Fibroblast of pulmonary artery (primary cell): ENCODE data around the gene ZNF469.

Experiments
- DNase-seq: peaks from one replicate; pipeline ENCODE4 v3.0.0-alpha.2; 2010; ENCODE audit warnings: low read depth
- H3K4me3 ChIP-seq: replicated peaks from 2 replicates; pipeline ENCODE4 v1.5.1; 2011; ENCODE audit warnings: low read depth, mild to moderate bottlenecking, control low read depth, low read length, moderate library complexity
- TF ChIP-seq, protein P1 (sequence below): IDR thresholded peaks from 2 replicates; pipeline ENCODE4 v1.5.1; 2011; ENCODE audit warnings: mild to moderate bottlenecking, control low read depth, low read length, inconsistent platforms; ENCODE audit errors: missing control alignments

Gene ZNF469, protein sequence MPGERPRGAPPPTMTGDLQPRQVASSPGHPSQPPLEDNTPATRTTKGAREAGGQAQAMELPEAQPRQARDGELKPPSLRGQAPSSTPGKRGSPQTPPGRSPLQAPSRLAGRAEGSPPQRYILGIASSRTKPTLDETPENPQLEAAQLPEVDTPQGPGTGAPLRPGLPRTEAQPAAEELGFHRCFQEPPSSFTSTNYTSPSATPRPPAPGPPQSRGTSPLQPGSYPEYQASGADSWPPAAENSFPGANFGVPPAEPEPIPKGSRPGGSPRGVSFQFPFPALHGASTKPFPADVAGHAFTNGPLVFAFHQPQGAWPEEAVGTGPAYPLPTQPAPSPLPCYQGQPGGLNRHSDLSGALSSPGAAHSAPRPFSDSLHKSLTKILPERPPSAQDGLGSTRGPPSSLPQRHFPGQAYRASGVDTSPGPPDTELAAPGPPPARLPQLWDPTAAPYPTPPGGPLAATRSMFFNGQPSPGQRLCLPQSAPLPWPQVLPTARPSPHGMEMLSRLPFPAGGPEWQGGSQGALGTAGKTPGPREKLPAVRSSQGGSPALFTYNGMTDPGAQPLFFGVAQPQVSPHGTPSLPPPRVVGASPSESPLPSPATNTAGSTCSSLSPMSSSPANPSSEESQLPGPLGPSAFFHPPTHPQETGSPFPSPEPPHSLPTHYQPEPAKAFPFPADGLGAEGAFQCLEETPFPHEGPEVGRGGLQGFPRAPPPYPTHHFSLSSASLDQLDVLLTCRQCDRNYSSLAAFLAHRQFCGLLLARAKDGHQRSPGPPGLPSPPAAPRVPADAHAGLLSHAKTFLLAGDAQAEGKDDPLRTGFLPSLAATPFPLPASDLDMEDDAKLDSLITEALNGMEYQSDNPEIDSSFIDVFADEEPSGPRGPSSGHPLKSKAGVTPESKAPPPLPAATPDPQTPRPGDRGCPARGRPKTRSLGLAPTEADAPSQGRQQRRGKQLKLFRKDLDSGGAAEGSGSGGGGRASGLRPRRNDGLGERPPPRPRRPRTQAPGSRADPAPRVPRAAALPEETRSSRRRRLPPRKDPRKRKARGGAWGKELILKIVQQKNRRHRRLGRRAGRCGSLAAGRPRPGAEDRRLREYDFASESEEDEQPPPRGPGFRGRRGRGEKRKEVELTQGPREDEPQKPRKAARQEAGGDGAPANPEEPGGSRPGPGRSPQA (N-terminal part only)

DNA sequence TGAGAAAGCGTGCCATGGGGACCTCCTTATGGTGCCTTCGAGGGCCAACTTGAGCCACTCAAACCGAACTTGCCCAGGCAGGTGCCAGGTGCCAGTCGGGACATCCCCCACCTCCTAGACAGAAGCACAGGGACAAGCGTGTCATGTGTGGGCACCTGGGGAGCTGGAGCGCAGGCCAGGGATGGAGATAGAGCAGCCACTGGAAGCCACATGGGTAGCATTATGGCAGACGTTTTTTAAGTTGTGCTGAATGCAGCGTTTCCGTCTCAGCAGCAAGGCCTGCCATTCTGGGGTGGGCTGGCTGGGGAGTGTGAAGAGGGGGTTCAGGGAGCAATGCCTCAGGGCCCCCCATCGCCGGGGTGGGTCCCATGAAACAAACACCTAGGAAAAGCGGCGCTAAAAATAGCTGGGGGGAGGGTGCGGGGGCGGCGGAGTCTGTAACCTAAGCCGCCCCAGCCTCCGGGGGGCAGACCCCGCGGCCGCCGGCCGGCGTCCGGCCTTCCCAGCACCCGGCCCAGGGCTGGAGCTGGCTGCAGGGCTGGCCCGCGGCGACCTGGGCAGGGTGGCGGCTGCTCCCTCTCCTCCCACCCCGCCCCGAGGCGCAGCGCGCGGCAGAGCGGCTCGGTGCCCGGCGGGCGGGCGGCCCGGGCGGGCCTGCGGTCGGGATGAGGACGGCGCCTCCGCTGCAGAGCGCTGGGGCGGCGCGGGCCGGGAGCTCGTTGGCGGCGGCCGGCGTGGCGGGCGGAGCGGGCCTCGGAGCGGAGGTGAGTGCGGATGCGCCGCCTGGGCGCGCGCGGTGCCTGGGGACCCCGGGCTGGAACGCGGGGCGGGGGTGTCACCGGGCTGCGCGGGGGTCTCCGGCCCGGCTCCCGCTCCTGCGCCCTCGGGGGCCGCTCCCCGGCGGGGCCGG is at the start of gene ZNF469:
Gene ZNF469, plus strand, starts transcription at position 469 of the 910 bp plus-strand sequence. CDS start 44,512 bp downstream, outside the sequence.
- DNase-seq = peak; percentile 13
- H3K4me3 ChIP-seq = peak within 1 kb of the TSS; percentile 48
- TF ChIP-seq, protein P1, sequence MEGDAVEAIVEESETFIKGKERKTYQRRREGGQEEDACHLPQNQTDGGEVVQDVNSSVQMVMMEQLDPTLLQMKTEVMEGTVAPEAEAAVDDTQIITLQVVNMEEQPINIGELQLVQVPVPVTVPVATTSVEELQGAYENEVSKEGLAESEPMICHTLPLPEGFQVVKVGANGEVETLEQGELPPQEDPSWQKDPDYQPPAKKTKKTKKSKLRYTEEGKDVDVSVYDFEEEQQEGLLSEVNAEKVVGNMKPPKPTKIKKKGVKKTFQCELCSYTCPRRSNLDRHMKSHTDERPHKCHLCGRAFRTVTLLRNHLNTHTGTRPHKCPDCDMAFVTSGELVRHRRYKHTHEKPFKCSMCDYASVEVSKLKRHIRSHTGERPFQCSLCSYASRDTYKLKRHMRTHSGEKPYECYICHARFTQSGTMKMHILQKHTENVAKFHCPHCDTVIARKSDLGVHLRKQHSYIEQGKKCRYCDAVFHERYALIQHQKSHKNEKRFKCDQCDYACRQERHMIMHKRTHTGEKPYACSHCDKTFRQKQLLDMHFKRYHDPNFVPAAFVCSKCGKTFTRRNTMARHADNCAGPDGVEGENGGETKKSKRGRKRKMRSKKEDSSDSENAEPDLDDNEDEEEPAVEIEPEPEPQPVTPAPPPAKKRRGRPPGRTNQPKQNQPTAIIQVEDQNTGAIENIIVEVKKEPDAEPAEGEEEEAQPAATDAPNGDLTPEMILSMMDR = no peak

DNA sequence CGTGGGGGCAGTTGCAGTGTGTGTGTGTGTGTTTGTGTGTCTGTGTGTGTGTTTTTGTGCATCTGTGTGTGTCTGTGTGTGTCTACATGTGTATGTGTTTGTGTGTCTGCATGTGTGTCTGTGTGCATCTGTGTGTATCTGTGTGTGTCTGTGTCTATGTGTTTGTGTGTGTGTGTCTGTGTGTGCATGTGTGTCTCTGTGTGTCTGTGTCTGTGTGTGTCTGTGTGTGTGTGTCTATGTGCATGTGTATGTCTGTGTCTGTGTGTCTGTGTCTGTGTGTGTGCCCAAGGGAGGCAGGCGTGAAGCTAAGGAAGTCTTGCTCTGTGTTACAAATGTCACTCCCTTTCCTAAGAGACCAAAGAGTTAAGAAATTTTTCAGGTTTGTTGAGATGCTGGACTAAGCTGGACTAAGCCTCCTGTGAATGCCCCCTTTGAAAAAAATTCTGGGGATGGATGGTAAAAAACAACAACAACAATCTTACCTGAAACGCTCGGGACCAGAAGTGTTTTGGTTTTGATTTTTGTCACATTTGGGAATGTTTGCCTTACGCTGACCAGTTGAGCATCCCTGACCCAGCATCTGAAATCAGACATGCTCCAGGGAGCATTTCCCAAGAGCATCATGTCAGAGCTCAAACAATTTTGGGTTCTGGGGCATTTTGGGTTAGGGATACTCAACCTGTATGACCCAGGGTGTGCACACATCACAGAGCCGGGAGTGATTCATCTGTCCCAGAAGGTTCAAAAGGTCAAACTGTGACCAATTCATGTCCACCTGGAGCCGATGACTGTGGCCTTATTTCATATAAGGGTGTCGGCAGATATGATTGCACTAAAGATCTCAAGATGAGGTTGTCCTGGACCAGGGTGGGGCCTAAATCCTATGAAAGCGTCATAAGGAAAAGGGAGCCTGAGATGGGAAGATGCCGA is 48.6 kb upstream of the ZNF469 start:
- H3K4me3 ChIP-seq = no peak overlapping the region
- TF ChIP-seq, protein P1 = no peak
- no peak for DNase-seq

DNA sequence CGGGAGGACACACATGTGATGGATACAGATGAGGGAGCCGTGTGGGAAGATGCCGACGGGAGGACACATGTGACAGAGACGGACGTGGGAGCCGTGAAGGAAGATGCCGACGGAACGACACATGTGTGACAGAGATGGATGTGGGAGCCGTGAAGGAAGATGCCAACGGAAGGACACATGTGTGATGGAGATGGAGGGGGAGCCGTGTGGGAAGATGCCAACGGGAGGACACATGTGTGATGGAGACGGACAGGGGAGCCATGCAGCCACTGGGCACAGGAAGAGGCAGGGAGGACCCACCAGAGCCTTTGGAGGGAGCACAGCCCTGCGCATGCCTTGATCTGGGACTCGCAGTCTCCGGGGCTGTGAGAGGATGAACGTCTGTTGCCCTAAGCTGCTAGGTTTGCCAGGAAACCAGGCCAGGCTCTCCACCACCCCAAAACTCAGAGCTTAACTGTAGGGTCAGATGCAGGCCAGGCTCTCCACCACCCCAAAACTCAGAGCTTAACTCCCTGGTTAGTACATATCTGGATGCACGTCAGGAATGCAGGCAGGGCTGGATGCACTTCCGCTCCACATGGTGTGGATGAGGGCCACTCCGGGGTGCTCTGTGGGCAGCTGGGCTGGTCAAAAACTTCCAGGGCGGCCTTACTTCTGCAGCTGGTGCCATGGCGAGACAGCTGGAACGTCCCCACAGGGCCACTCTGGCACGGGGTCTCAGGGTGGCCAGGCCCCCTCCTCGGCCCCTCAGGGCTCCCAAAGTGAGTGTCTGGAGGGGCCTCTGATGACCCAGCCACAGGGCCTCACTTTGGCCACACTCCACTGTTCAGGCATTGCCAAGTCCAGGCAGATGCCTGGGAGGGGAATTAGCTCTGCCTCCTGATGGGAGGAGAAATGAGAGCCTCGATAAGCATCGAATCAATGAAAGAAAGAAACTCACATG is 47.7 kb upstream of the ZNF469 start:
- no peak overlapping the region for H3K4me3 ChIP-seq
- TF ChIP-seq, protein P1 = no peak
- DNase-seq = no peak

DNA sequence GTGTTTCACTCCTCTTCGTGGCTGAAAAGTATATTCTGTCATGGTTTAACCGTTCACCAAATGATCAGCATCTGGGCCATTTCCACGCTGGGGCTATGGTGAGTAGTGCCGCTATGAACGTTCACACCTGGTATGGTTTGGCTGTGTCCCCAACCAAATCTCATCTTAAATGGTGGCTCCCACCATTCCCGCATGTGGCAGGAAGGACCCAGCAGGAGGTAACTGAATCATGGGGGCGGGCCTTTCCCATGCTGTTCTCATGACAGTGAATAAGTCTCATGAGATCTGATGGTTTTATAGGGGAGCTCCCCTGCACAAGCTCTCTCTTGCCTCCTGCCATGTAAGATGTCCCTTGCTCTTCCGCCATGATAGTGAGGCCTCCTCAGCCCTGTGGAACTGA is 45.7 kb upstream of the ZNF469 start:
- H3K4me3 ChIP-seq = no peak overlapping the region
- TF ChIP-seq, protein P1 = no peak
- DNase-seq = no peak

DNA sequence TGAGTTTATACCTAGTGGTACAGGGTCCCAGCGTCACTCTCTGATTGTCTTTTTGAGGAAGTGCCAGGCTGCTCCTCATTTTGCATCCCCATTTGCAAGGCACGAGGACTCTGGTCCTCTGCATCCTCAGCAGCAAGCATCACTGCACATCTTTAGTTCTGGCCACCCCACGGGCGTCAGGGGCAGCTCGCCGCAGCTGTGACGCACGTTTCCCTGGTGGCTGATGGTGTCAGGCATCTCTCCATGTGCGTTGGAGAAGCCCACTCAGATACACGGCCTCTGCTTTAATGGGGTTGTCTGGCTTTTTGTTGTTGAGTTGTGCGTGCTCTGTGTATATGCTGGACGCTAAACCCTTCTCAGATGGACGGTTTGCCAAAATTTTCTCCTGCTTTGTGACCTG is 45.2 kb upstream of the ZNF469 start:
- no peak for DNase-seq
- TF ChIP-seq, protein P1 = no peak
- H3K4me3 ChIP-seq = no peak overlapping the region
